Activated CD4-positive, alpha-beta T cell treated with anti-CD3 and anti-CD28 coated beads, Interleukin-2, amount 10 ng/mL, durations not matched to agents 24 days and 14 days (primary cell): ENCODE data around the gene SLC35F3. TPM values are rescaled to one million over a fixed set of nuclear protein-coding genes. Genes with fewer than 3 reads are reported as not detected.

Experiments used
- DNase-seq: peaks from one replicate; pipeline ENCODE4 v3.0.0; 2022
- H3K27ac Mint-ChIP-seq: one replicate; pipeline ENCODE4 v1.8.0; 2022; ENCODE audit warnings: mild to moderate bottlenecking, mixed read lengths
- H3K27me3 Mint-ChIP-seq: one replicate; pipeline ENCODE4 v1.8.0; 2022; ENCODE audit warnings: mixed read lengths
- H3K36me3 Mint-ChIP-seq: one replicate; pipeline ENCODE4 v1.8.0; 2022; ENCODE audit warnings: low read depth, mild to moderate bottlenecking, mixed read lengths
- H3K4me1 Mint-ChIP-seq: one replicate; pipeline ENCODE4 v1.8.0; 2021; ENCODE audit warnings: mixed read lengths
- H3K4me3 Mint-ChIP-seq: one replicate; pipeline ENCODE4 v1.8.0; 2022; ENCODE audit warnings: mild to moderate bottlenecking, moderate library complexity, mixed read lengths
- H3K9me3 Mint-ChIP-seq: one replicate; pipeline ENCODE4 v1.8.0; 2021; ENCODE audit warnings: mixed read lengths
- intact Hi-C: fragments of 100-400 bp; cut with micrococcal nuclease; formaldehyde crosslinking; loops from one replicate; pipeline ENCODE4 v1.15.1; 2023
- total RNA-seq: library from RNA; stranded (reverse); gene quantifications from 2 replicates; pipeline ENCODE4 v1.2.3, GENCODE V29; 2022

The SLC35F3 gene
- total RNA-seq, 1 donor from 2014 or later: 10.9 TPM

GRCh38 chr1:234322979-234323378 is 418.5 kb downstream of the SLC35F3 start:
- peak; percentile 90 for DNase-seq
- peaks cover 2% of the 10 kb centered on the region for H3K36me3 Mint-ChIP-seq
- H3K27me3 Mint-ChIP-seq: peaks cover 12% of the 10 kb centered on the region
- H3K27ac Mint-ChIP-seq: no peak overlapping the region
- intact Hi-C loops: loop anchor here (1.0 kb wide), 1 partner anchor 86 kb away; no protein-coding TSS in a partner anchor
- H3K4me1 Mint-ChIP-seq: peaks cover 22% of the 10 kb centered on the region
- H3K4me3 Mint-ChIP-seq: peak overlapping the region; percentile 68
- no peaks in the 10 kb centered on the region for H3K9me3 Mint-ChIP-seq

DNA sequence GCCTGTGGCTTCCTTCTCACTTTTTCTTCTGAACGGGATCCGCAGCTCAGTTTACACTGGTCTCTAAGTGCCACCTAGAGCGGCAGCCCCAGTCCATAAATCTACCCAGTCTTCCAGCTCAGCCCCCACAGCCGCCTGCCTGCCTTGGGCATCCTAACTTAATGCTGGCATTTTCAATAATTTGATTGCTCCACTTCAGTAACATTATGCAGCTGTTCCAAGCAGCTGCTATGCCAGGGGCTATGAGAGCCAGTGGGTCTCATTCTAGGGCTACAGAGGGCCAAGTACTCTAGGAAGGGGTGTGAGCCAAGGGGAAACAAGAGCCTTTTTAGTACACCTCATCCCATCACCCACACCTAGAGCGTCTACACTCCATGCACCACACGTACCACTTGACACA is 420.3 kb downstream of the SLC35F3 start:
- H3K4me1 Mint-ChIP-seq: peaks cover 22% of the 10 kb centered on the region
- intact Hi-C loops: loop anchor here (5.0 kb wide), 1 partner anchor 173 kb away; no protein-coding TSS in a partner anchor
- no peak overlapping the region for H3K4me3 Mint-ChIP-seq
- H3K27me3 Mint-ChIP-seq: peaks cover 14% of the 10 kb centered on the region
- peaks cover 2% of the 10 kb centered on the region for H3K36me3 Mint-ChIP-seq
- H3K27ac Mint-ChIP-seq: no peak overlapping the region
- H3K9me3 Mint-ChIP-seq: no peaks in the 10 kb centered on the region
- no peak for DNase-seq

DNA sequence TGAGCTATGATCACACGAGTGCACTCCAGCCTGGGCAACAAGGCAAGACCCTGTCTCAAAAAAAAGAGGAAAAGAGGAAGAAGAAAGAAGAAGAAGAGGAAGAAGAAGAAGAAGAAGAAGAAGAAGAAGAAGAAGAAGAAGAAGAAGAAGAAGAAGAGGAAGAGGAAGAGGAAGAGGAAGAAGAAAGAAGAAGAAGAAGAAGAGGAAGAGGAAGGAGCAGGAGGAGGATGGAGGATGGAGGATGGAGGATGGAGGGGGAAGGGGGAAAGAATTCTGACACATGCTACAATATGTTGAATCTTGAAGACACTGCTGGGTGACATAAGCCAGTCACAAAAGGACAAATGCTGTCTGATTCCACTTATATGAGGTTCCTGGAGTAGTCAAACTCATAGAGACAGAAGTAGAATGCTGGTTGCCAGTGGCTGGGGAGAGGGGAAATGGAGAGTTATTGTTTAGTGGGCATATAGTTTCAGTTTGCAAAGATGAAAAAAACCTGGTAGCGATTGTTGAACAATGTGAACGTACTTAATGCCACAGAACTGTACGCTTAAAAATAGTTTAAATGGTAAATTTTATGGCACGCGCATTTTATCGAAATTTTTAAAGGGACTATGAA is 421.5 kb downstream of the SLC35F3 start:
- peaks cover 15% of the 10 kb centered on the region for H3K27me3 Mint-ChIP-seq
- no peak for DNase-seq
- peaks cover 22% of the 10 kb centered on the region for H3K4me1 Mint-ChIP-seq
- H3K27ac Mint-ChIP-seq: peak overlapping the region; percentile 74
- no peaks in the 10 kb centered on the region for H3K9me3 Mint-ChIP-seq
- intact Hi-C loops: loop anchor here (1.0 to 5.0 kb wide), 3 partner anchors 47 to 212 kb away; partner anchors contain the start of gene COA6
- H3K36me3 Mint-ChIP-seq: peaks cover 2% of the 10 kb centered on the region
- peak overlapping the region; percentile 84 for H3K4me3 Mint-ChIP-seq

DNA sequence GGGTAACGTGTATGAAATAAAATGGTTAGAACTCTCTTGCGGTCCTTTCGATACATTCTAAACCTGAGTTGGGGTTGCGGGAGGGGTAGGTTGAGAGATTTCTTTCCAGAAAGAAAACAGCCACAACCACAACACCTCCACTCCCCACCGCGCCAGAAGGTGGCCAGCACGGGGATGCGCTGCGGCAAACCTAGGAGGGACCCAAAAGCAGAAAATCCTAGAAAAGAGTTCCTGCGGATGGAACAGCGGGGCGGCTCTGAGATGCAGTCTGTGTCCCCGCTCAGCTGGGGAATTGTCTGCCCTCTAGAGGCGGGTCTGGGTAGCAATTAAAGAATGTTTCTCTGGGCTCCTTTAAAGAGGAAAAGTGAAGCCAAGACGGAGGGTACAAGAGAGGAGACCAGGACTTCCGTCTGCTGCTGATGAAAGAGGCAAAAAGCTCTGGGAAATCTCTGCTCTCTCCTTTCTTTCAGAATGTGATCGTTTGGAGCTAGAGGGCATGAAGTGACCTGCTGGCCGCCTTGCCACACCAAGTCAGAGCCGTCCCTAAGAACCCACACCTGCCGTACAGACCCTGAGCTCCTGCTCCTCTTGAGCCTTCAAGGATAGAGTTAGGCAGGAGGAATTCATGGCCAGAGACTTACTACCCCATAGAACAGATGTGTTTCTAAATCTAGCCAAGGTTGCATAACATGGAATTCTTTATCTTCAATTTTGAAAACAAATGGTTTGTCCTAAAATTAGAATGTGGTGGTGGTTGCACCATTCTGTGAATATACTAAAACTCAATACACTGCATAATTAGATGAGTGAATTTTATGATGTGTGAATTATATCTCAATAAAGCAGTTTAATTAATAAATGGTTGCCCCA is 422.3 kb downstream of the SLC35F3 start:
- no peaks in the 10 kb centered on the region for H3K9me3 Mint-ChIP-seq
- H3K27ac Mint-ChIP-seq: peak overlapping the region; percentile 74
- DNase-seq: peak; percentile 91

DNA sequence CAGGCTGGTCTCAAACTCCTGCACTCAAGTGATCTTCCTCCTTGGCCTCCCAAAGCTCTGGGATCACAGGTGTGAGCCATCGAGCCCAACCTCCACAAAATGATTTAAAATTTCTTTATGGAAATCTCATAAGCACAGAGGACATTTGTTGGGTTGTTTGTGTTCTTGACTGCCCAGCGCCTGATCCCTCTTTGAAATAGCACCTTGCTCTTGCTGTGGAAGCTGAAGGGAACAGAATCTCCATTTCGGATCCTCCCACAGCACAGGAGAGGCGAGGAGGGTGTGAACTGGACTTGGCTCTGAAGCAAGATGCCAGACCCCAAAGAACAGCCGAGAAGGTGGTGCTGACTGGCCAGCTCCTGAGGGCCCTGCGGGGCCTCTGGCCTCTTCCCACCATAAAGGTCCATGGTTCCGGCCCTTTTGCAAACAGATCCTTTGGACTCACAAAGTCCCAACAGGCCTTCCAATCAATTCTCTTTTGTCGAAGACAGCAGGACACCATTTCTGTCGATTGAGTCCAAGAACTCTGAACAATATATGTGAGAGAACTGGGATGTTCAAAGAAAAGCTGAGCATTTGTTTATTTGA is 423.2 kb downstream of the SLC35F3 start:
- DNase-seq: peak; percentile 46
- H3K4me1 Mint-ChIP-seq: peaks cover 22% of the 10 kb centered on the region
- no peaks in the 10 kb centered on the region for H3K9me3 Mint-ChIP-seq
- peaks cover 30% of the 10 kb centered on the region for H3K27me3 Mint-ChIP-seq
- H3K36me3 Mint-ChIP-seq: peaks cover 2% of the 10 kb centered on the region
- intact Hi-C loops: loop anchor here (2.0 to 5.0 kb wide), 2 partner anchors 45 to 175 kb away; partner anchors contain the start of gene COA6
- no peak overlapping the region for H3K4me3 Mint-ChIP-seq
- H3K27ac Mint-ChIP-seq: no peak overlapping the region

More for the DNA sequence above, 422.3 kb downstream of the SLC35F3 start:
- peaks cover 2% of the 10 kb centered on the region for H3K36me3 Mint-ChIP-seq
- peaks cover 22% of the 10 kb centered on the region for H3K4me1 Mint-ChIP-seq
- peak overlapping the region; percentile 84 for H3K4me3 Mint-ChIP-seq
- intact Hi-C loops: loop anchor here (1.0 to 5.0 kb wide), 3 partner anchors 46 to 212 kb away; partner anchors contain the start of gene COA6
- peaks cover 22% of the 10 kb centered on the region for H3K27me3 Mint-ChIP-seq

GRCh38 chr1:234330843-234331215 is 426.4 kb downstream of the SLC35F3 start:
- Mint-ChIP-seq H3K36me3 (peaks cover 2% of the 10 kb centered on the region), H3K9me3 (no peaks in the 10 kb centered on the region), H3K27ac (no peak overlapping the region), H3K4me3 (no peak overlapping the region), H3K4me1 (peaks cover 11% of the 10 kb centered on the region), H3K27me3 (peaks cover 29% of the 10 kb centered on the region)
- DNase-seq: peak; percentile 43
- intact Hi-C loops: no loop called here

GRCh38 chr1:234331507-234331906 is 427.0 kb downstream of the SLC35F3 start:
- peak; percentile 37 for DNase-seq
- peaks cover 4% of the 10 kb centered on the region for H3K4me1 Mint-ChIP-seq
- peaks cover 2% of the 10 kb centered on the region for H3K9me3 Mint-ChIP-seq
- H3K27ac Mint-ChIP-seq: no peak overlapping the region
- no peak overlapping the region for H3K4me3 Mint-ChIP-seq
- intact Hi-C loops: no loop called here
- H3K36me3 Mint-ChIP-seq: no peaks in the 10 kb centered on the region
- peaks cover 32% of the 10 kb centered on the region for H3K27me3 Mint-ChIP-seq

GRCh38 chr1:234336359-234336758 is 431.9 kb downstream of the SLC35F3 start:
- Mint-ChIP-seq H3K4me1 (no peaks in the 10 kb centered on the region), H3K4me3 (no peak overlapping the region), H3K27me3 (peaks cover 56% of the 10 kb centered on the region), H3K36me3 (no peaks in the 10 kb centered on the region), H3K27ac (no peak overlapping the region), H3K9me3 (peaks cover 10% of the 10 kb centered on the region)
- intact Hi-C loops: no loop called here
- DNase-seq: no peak

DNA sequence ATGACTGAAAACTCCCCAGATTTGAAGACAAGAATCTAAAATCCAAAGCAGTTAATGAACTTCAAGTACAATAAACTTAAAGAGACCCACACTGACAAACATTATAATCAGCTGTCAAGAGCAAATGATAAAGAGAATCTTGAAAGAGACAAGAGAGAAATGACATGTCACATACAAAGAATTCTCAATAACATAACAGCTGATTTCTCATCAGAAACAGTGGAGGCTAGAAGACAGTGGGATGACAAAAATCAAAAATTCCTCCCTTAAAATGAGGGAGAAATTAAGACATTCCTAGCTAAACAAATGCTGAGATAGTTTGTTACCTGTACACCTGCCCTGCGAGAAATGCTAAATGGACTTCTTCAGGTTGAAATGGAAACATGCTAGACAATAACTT is 432.8 kb downstream of the SLC35F3 start:
- Mint-ChIP-seq H3K27me3 (peaks cover 51% of the 10 kb centered on the region), H3K27ac (no peak overlapping the region)

DNA sequence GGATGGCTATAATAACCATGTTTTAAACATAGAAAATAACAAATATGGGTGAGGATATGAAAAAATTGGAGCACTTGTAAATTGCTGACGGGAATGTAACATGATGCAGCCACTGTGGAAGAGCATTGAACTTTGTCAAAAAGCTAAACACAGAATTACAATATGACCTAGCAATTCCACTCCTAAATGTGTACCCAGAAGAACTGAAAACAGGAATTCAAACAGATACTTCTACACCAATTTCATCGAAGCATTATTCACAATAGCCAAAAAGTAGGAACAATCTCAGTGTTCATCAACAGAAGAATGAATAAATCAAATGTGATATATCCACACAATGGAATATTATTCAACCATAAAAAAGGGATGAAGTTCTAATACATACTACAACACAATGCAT is 436.1 kb downstream of the SLC35F3 start:
- H3K27me3 Mint-ChIP-seq: peaks cover 44% of the 10 kb centered on the region
- intact Hi-C loops: no loop called here
- no peak for DNase-seq
- no peaks in the 10 kb centered on the region for H3K36me3 Mint-ChIP-seq
- H3K9me3 Mint-ChIP-seq: peaks cover 10% of the 10 kb centered on the region
- H3K4me1 Mint-ChIP-seq: no peaks in the 10 kb centered on the region
- H3K4me3 Mint-ChIP-seq: no peak overlapping the region
- no peak overlapping the region for H3K27ac Mint-ChIP-seq

More for the DNA sequence above, 432.8 kb downstream of the SLC35F3 start:
- Mint-ChIP-seq H3K36me3 (no peaks in the 10 kb centered on the region), H3K4me1 (no peaks in the 10 kb centered on the region), H3K9me3 (peaks cover 10% of the 10 kb centered on the region), H3K4me3 (no peak overlapping the region)
- intact Hi-C loops: no loop called here
- no peak for DNase-seq

DNA sequence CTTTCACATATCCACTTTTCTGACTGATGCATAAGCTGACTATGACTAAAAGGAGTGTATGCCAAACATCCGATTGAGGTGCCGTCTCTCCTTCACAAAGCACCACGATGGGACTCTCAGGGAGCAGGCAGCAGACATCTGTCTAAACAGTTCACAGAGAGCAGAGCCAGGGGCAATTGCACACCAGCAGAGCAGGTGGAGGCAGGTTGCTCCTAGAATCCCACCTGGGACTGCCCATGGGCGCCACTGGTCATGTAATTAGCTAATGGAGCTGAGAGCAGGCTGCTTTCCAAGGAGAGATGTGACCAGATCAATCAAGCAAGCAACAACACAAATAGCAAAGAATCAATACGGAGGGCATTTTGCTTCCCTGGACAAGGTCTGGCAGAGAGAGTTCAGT is 438.3 kb downstream of the SLC35F3 start:
- intact Hi-C loops: no loop called here
- H3K27me3 Mint-ChIP-seq: peaks cover 28% of the 10 kb centered on the region
- no peak overlapping the region for H3K27ac Mint-ChIP-seq
- H3K4me1 Mint-ChIP-seq: no peaks in the 10 kb centered on the region
- no peaks in the 10 kb centered on the region for H3K9me3 Mint-ChIP-seq
- peak; percentile 53 for DNase-seq
- H3K36me3 Mint-ChIP-seq: no peaks in the 10 kb centered on the region
- H3K4me3 Mint-ChIP-seq: no peak overlapping the region

DNA sequence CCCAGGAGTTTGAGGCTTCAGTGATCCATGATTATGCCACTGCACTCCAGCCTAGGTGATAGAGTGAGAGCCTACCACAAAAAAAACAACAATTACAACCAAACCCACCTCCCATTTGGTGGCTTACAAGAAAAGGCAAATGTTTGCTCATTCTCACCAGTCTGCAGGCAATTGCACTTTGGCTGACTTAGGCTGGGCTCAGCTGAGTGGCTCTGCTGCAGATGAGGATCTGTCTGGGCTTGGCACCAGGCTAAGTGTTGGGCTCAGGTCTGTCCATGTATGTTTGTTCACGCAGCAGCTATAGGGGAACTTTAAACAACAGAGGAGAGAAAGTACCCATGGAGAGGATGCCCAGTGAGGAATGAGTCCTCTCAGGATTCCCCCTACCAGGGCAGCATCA is 440.8 kb downstream of the SLC35F3 start:
- H3K27me3 Mint-ChIP-seq: peaks cover 22% of the 10 kb centered on the region

GRCh38 chr1:234348964-234349363 is 444.5 kb downstream of the SLC35F3 start:
- H3K9me3 Mint-ChIP-seq: peaks cover 5% of the 10 kb centered on the region
- no peak overlapping the region for H3K27ac Mint-ChIP-seq
- no peak overlapping the region for H3K4me3 Mint-ChIP-seq
- H3K27me3 Mint-ChIP-seq: peaks cover 31% of the 10 kb centered on the region
- DNase-seq: no peak
- H3K36me3 Mint-ChIP-seq: no peaks in the 10 kb centered on the region
- no peaks in the 10 kb centered on the region for H3K4me1 Mint-ChIP-seq
- intact Hi-C loops: no loop called here

More for the DNA sequence above, 440.8 kb downstream of the SLC35F3 start:
- DNase-seq: peak; percentile 30
- Mint-ChIP-seq H3K9me3 (no peaks in the 10 kb centered on the region), H3K36me3 (no peaks in the 10 kb centered on the region), H3K27ac (no peak overlapping the region), H3K4me3 (no peak overlapping the region), H3K4me1 (no peaks in the 10 kb centered on the region)
- intact Hi-C loops: no loop called here
